ENCODE measurements around the gene PHETA1.

- TF ChIP-seq EZH2phosphoT487 (IDR thresholded peaks at IDR 0.05; ENCODE audit: insufficient read depth, low read depth) (no peak), EZH2 (IDR thresholded peaks at IDR 0.05; ENCODE audit: insufficient read depth, poor library complexity, severe bottlenecking) (no peak)
Observed at GRCh38 chr12:111335811-111336210, 33.1 kb downstream of the PHETA1 start.

Data from GM23248 (cell line).